ENCODE results near the gene MORN4.
"Not testable (repeated sequence)": the region's sequence is repeated elsewhere in the genome, so short reads cannot be mapped to it uniquely, and the experiment has no call there.

MORN4 gene

GRCh38 chr10:97596101-97597082, 36.9 kb downstream of the MORN4 start:
- no peak for DNase-seq

GRCh38 chr10:97593421-97593820, 39.9 kb downstream of the MORN4 start:
- no peak for DNase-seq

GRCh38 chr10:97590748-97591495, 42.4 kb downstream of the MORN4 start:
- DNase-seq = no peak

- DNase-seq = no peak
Measured at GRCh38 chr10:97590082-97590747, 43.1 kb downstream of the MORN4 start.

DNA sequence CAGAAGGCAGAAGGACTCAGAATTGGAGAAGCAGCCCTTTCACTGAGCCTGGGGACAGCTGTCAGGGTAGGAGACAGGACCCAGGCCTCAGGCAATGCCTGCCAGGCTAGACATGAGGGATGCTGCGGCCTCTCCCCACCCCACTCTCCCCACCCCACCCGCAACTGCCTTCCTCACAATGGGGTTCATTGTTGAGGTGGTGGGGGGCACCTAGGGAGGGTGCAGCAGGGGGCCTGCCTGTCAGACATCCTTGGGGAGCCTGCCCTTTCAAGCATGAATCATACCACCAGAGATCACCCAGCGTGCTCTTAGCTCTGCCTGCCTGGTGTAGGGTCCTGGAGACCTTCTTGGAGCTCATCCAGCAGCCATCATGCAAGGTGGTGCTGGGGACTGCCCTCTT, 43.8 kb downstream of the MORN4 start, which contains the start of gene C10orf62:
Gene C10orf62, plus strand, starts transcription at position 243 of the 400 bp plus-strand sequence. CDS start 177 bp downstream, outside the sequence.
- DNase-seq = no peak

DNA sequence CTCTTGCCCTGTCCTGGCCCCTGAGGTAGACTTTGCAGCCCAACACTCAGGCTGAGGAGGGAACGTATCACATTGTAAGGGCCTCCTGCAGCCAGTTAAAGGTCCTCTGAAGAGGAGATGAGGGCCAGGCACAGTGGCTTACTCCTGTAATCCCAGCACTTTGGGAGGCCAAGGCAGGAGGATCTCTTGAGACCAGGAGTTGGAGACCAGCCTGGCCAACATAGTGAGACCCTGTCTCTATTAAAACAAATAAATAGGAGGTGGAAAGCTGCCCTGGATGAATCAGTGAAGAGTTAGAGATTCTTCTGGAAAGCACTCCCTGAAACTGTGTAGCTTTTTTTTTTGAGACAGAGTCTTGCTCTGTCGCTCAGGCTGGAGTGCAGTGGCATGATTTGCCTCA, 46.1 kb downstream of the MORN4 start:
- DNase-seq = no peak

- DNase-seq = no peak
Measured at GRCh38 chr10:97585439-97585811, 47.9 kb downstream of the MORN4 start.

GRCh38 chr10:97584798-97585438, 48.4 kb downstream of the MORN4 start:
- no peak for DNase-seq

GRCh38 chr10:97584060-97584797, 49.1 kb downstream of the MORN4 start, which contains the start of gene HOGA1:
Gene HOGA1 (plus strand): TSS chr10:97584389. CDS start chr10:97584704, 315 bp downstream.
- DNase-seq = no peak

DNA sequence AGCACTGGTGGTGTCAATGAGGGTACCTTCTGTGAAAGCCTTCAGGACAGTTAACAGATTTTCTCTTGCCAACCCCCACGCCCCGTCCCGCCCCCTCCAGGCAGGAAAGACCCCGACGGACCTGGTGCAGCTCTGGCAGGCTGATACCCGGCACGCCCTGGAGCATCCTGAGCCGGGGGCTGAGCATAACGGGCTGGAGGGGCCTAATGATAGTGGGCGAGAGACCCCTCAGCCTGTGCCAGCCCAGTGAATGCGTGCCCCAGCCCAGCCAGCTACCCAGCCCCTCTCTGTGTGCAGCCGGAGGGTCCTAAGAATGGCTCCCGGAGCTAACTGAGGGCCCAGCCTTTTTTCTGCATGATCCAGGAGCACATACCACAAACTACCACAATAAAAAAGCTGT, 49.8 kb downstream of the MORN4 start:
- DNase-seq = no peak

- DNase-seq = no peak
Measured at GRCh38 chr10:97582169-97582568, 51.1 kb downstream of the MORN4 start.

DNA sequence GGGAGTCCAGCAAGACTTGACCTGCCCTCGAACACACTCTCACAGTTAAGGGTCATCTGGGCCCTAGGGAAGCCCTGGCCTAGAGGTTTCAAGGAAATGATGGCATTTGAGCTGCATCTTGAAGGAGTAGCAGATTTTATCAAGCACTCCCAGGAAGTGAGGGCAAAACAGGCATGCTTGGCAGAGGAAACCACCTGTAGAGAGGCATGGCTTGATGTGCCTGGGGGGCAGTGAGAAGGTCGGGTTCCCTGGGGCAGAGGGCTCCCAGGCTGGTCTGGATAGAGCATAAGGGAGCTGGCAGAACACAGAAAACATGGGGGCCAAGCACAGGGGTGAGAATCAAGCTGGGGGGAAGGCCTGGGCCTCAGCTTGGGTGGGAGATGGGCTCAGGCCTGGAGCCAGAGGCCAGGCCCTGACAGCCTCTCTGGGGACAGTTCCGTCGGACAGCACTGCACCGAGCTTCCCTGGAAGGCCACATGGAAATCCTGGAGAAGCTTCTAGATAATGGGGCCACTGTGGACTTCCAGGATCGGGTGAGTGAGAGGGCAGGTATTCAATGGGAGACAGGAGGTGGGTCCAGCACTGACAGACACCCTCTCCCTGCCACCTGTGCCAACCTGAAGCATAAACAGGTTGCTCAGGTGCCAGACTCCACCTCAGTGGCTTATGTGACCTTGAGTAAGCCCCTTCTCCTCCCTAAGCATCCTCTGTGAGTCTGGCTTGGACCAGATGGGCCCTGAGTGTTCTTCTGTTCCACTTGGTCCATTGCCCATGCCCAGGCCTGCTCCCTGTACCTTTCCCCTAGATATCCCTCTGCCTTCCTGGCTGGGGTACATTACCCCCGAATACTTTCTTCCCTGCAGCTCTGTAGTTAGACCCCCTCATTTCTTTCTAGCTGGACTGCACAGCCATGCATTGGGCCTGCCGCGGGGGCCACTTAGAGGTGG, 52.6 kb downstream of the MORN4 start:
- DNase-seq = no peak

GRCh38 chr10:97578171-97578844, 55.0 kb downstream of the MORN4 start:
- DNase-seq = no peak

- DNase-seq = no peak
Measured at GRCh38 chr10:97577701-97578100, 55.6 kb downstream of the MORN4 start.

DNA sequence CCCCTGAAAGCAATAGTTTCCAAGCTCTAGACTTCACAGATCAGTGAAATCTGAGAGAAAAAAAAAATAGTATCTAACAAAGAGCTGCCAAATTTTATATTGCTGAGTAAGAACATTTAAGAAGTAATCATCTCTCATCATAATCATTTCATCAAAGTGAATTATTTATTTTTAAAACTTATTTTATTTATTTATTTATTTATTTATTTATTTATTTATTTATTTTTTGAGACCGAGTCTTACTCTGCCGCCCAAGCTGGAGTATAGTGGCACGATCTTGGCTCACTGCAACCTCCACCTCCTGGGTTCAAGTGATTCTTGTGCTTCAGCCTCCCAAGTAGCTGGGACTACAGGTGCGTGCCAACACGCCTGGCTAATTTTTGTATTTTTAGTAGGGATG, 56.8 kb downstream of the MORN4 start:
- DNase-seq = not testable (repeated sequence)

DNA sequence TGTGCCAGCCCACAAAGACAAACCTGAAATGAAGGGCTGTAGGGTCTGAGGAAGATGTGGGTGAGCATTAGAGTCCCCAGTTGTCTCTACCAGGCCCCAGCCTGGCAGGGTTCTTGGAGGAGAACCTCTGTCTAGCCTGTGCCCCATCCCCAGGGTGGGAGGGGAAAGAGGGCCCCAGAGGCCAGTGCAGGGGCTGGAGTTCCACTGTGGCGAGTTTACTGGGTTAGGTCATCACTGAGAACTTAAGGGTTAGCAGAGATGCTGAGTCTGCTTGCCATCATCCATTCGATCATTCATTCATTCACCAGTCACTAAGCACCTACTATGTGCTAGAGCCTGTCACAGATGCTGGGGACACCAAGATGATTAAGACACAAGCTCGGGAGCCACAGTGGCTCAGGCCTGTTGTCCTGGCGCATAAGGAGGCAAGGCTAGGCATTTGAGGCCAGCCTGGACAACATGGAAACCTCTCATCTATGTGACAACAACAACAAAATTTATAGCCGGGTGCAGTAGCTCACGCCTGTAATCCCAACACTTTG, 58.1 kb downstream of the MORN4 start:
- no peak for DNase-seq

DNA sequence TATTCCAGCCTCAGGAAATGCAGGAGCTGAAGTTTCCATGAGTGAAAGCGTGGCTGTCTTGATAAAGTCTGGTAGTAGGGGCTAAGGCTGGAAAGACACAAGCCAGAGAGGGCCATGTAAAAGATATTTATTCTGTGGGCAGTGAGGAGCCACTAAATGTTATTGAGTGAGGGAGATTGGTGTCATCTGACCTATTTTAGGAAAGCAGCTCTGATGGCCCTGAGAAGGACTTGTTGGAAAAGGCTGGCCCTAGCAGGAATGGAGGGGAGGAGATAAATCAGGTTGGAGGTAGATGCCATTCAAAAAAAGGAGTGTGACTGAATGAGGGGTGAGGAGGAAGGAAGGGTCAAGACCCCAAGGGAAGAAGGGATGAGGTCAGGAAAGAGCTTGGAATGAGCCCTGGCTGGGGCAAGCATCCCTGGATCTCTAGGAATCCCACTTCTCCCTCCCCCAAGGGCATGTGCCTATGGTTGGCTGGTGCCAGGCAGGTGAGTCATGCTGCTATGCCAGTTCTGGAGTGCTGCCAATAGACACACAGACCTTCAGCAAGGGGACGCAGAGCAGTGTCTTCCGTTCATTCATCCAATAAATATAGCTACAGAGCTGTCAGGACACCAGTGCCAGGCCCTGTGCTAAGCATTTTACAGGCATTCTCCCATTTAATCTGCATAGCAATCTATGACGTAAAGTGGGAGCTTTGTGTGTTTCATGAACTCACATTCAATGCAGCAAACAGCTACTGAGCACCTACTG, 58.8 kb downstream of the MORN4 start:
- DNase-seq = no peak

- no peak for DNase-seq
Measured at GRCh38 chr10:97573672-97574071, 59.6 kb downstream of the MORN4 start.

GRCh38 chr10:97573021-97573420, 60.3 kb downstream of the MORN4 start:
- no peak for DNase-seq
